ENCODE measurements around the gene HOMEZ.
A peak's percentile ranks its signal among the peaks of the same experiment; 100 is the strongest.
"Not testable (repeated sequence)": the region's sequence is repeated elsewhere in the genome, so short reads cannot be mapped to it uniquely, and the experiment has no call there.

Gene HOMEZ, protein sequence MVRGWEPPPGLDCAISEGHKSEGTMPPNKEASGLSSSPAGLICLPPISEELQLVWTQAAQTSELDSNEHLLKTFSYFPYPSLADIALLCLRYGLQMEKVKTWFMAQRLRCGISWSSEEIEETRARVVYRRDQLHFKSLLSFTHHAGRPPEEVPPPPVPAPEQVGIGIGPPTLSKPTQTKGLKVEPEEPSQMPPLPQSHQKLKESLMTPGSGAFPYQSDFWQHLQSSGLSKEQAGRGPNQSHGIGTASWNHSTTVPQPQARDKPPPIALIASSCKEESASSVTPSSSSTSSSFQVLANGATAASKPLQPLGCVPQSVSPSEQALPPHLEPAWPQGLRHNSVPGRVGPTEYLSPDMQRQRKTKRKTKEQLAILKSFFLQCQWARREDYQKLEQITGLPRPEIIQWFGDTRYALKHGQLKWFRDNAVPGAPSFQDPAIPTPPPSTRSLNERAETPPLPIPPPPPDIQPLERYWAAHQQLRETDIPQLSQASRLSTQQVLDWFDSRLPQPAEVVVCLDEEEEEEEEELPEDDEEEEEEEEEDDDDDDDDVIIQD

GRCh38 chr14:23286020-23286901 is at the start of gene HOMEZ:
TSS of gene HOMEZ (minus strand) at chr14:23286132. CDS start at chr14:23285952, 180 bp downstream.
- DNase-seq, result peak; percentile 99

DNA sequence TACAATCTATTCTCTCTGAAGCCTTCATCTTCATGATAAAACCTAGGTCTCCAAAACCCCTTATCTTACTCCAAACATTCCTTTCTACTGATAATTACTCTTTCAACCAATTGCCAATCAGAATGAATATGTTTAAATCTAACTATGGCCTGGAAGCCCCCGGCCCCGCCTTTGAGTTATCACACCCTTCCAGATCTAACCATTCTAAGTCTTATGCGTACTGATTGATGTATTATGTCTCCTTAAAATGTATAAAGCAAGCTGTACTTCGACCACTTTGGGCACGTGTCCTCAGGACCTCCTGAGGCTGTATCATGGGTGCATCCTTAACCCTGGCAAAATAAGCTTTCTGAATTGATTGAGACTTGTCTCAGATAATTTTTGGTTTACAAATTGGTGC is 49.7 kb upstream of the HOMEZ start:
- no peak for DNase-seq

GRCh38 chr14:23327947-23328744 is 42.2 kb upstream of the HOMEZ start:
- peak; percentile 78 for DNase-seq

DNA sequence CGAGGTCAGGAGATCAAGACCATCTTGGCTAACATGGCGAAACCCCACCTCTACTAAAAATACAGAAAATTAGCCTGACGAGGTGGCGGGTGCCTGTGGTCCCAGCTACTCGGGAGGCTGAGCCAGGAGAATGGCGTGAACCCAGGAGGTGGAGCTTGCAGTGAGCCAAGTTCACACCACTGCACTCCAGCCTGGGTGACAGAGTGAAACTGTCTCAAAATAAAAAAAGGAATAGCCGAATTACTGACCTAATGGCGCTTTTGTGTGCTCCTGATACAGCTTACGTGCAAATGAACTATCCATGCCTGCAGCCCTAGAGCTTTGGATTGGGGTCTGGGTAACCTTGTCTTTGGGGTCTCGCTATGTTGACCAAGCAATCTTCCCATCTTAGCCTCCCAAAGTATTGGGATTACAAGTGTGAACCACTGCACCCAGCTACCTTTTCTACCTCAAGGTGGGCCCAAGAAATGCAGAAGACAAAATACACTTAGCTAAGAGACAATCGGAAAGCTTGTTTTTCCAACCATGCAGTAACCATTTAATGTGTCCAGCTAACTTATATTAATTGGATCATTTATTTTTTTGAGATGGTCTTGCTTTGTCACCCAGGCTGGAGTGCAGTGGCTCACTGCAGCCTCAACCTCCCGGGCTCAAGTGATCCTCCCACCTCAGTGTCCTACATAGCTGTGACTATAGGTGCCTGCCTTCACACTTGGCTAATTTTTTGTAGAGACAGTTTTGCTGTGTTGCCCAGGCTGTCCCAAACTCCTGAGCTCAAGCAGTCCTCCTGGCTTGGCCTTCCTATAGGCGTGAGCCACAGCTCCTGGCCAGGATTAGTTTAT is 40.8 kb upstream of the HOMEZ start:
- no peak for DNase-seq

DNA sequence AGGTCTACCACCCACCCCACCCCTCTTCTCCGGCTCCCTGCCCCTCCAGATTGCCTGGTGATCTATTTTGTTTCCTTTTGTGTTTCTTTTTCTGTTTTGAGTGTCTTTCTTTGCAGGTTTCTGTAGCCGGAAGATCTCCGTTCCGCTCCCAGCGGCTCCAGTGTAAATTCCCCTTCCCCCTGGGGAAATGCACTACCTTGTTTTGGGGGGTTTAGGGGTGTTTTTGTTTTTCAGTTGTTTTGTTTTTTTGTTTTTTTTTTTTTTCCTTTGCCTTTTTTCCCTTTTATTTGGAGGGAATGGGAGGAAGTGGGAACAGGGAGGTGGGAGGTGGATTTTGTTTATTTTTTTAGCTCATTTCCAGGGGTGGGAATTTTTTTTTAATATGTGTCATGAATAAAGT is 39.8 kb upstream of the HOMEZ start:
- DNase-seq, result not testable (repeated sequence)

DNA sequence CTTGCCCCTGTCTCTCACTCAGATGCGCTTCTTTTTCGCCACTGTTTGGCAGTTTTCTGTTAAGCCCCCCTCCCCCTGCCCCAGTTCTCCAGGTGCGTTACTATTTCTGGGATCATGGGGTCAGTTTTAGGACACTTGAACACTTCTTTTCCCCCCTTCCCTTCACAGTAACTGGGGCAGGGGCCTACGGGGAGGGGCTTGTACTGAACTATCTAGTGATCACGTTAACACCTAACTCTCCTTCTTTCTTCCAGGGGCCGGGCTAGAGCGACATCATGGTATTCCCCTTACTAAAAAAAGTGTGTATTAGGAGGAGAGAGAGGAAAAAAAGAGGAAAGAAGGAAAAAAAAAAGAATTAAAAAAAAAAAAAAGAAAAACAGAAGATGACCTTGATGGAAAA is 39.1 kb upstream of the HOMEZ start:
- no peak for DNase-seq

- DNase-seq, result no peak
Measured at GRCh38 chr14:23324455-23324846, 38.5 kb upstream of the HOMEZ start.

GRCh38 chr14:23323838-23324454 is 38.0 kb upstream of the HOMEZ start:
- DNase-seq, result no peak

DNA sequence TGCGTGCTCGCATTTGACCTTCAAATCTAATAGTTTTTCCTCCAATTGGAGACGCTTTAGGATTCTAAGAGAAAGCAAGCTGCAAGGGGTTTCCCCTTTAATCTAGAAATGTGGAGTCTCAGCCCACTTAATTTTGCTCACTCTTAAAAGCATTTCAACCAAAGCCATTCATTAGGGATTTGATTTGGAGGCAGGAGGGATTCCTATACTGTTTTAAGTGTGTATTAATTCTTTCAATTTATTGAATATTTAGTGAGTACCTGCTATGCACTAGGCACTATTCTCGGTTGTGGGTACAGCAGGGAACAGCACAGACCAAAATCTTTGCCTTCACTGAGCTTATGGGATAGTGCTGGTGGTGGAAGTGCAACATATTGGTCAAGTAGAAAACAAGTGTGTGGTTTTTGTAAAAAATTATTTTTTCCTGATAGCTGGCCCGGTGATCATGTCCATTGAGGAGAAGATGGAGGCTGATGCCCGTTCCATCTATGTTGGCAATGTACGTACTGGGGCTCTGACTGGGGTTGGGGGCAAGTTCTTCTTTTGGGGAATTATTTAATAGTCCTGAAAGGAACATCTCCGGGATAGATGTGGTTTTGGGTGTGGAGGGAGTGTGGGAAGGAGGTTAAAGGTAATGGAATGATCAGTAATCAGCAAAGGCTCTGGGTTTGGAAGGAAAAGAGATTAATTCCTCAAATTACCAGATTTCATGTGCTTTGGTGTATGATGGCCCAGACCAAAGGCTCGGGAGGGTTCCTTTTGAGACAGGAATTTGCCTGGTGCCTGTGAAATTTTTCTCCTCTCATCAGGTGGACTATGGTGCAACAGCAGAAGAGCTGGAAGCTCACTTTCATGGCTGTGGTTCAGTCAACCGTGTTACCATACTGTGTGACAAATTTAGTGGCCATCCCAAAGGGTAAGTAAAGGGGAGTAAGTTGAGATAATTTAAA is 36.9 kb upstream of the HOMEZ start:
- DNase-seq, result no peak

DNA sequence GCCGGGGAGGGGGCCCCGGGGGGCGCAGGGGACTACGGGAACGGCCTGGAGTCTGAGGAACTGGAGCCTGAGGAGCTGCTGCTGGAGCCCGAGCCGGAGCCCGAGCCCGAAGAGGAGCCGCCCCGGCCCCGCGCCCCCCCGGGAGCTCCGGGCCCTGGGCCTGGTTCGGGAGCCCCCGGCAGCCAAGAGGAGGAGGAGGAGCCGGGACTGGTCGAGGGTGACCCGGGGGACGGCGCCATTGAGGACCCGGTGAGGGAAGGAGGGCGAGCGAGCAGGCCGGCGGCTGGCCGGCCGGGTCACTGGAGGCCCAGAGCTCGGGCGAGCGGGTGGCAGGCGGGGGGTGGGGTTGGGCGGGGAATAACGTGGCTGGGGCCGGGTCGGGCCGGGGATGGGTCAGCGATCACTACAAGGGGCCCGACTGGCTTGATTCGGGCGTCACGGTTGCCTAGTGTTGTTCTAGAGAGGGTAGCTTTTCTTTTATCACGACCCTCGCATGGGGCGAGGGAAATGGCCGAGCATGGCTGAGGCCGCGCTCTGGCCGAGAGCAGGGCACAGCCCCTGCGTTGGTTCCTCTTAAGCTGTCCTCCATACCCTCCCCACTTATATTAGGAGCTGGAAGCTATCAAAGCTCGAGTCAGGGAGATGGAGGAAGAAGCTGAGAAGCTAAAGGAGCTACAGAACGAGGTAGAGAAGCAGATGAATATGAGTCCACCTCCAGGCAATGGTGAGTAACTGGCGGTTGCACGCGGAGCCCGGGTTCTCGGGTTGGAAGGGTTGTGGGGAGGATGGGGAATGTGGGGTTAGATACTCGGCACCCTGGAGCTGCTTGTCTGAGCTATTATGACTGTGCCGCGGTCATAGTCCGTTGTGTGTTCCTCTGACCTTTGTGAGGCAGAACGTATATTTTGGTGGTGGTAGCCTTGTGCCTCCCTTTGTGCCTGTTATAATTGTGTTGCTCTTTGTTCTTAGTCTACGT is 35.9 kb upstream of the HOMEZ start:
- peak; percentile 62 for DNase-seq

GRCh38 chr14:23320584-23321571 is 34.9 kb upstream of the HOMEZ start, which contains the start of gene PABPN1:
TSS of gene PABPN1 (plus strand) at chr14:23321457. CDS start at chr14:23321470, 13 bp downstream.
- DNase-seq, result peak; percentile 100

DNA sequence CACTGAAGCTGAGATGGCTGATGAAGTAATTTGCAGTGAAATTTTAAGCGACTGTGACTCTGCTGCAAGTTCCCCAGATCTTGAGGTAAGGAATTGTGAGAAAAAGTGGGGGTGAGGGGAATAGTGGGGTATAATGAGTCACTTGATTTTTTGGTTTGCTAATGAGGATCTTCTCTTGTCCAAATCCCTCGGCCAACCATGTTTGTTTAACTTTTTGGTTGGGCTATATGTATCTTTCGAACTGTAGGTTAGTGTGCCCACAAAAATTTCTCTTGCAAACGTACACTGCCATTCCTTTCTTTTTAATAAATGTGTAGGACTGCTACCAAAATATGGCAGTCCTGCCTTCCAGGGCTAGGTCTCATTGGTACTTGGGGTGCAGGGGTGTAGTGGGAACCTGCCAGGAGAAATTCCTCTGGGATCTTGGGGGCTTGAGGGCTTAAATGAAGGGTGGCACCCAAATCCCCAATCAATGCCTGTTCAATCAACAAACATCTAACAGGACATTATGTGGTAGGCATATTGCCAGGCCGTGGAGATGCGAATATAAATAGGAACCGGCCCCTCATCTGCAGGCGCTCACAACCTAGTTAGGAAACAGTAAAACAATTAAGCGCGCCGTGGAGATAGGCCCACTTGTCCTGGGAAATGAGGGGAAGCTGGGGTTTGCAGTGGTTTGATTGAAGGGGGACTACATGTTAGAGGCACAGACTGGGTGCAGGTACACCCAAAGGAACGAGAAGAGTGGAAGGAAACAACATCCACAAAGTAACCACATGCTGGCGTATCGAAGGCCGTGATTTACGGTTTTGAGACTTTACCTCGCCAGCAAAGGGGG is 34.0 kb upstream of the HOMEZ start:
- no peak for DNase-seq

GRCh38 chr14:23316300-23316699 is 30.4 kb upstream of the HOMEZ start:
- no peak for DNase-seq

DNA sequence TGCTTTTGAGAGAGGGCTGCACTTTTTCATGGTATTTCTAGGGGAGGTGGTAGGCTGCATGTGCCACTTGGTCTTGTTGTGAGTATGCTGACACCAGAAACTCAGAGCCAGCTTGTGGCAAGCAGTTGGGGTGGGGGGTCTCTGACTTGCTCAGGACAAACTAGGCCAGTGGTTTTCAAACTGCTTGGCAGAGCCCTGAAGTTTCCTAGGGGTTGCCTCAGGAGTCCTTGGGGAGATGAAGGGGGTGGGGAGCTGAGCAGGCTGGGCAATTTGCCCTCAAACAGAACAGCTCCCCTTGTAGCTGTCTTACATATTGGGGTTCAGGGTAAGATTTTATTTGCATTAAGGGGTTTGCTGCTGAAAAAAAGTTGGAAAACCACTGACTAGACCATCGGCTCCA is 24.6 kb upstream of the HOMEZ start:
- DNase-seq, result no peak

DNA sequence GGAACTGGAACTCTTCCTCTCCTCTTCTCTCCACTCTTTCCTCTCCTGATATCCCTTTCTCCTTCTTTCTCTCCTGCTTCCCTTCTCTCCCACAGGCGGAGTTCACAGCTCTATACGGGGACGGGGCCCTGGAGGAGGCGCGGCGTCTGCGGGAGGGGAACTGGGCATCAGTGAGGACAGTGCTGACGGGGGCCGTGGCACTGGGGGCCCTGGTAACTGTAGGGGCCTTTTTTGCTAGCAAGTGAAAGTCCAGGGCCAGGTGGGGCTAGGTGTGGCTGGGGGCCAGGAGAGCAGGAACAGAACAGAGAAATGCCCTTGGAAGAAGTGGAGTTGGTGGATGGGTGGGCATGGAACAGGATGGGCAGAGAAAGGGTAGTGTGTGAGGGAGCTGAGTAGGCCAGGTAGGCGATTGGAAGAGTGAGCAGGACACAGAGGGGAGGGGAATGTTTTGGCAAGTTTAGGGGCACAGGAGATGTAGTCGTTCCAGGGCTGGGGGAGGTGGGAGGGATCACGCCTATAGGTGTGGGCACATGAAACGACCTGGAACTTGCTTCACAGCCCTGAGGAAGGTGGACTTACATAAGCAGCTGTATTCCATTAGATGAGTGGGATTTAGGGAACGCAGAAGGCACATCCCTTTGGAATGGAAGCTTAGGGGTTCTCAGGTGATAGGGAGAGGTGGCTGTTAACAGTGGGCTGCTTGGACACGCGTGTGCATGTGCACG is 23.0 kb upstream of the HOMEZ start:
- no peak for DNase-seq

All from NCI-H1092 treated with DMSO at 0.1 percent for 48 hours (cell line).